Epithelial cell of prostate (primary cell): Measurements from ENCODE around the gene PLPP1.
A peak's percentile ranks its signal among the peaks of the same experiment; 100 is the strongest.

Experiments
- DNase-seq: peaks from one replicate; pipeline ENCODE4 v3.0.0-alpha.2; 2011; ENCODE audit warnings: low read depth, low spot score
- H3K27ac ChIP-seq: fragments of 450-650 bp; 2 replicates; pipeline ENCODE4 v1.5.1; 2017; ENCODE audit warnings: mild to moderate bottlenecking

PLPP1 gene

DNA sequence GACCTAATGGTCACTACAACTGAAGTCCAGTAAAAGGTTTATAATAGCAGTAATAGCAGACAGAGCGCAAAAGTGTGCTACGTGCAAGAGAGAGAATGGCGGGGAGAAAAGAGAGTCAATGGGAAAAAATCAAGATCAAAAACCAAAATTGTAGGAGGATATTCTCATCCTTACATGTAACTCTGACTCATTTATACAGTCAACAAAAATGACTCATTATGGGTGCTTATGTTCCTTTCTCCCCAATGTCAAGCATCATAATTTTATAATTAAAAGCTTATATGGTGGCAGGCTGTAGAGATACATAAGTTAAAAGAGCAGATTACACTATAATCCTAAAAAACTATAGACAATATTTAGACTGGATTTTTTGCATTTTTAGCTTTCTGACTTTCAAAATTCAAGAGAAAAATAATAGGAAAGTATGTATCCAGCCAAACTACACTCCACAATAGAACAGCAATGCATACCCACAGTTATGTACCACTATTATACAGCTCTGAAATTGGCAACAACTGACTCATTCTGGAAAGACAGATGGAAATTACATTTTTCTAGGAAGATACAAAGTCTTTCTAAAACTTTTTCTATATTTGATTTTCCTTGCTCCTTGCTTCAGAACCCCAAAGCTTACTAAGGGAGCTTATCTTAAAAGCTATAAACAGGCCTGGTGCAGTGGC is 78.4 kb downstream of the PLPP1 start:
- H3K27ac ChIP-seq: no peak overlapping the region
- no peak for DNase-seq

DNA sequence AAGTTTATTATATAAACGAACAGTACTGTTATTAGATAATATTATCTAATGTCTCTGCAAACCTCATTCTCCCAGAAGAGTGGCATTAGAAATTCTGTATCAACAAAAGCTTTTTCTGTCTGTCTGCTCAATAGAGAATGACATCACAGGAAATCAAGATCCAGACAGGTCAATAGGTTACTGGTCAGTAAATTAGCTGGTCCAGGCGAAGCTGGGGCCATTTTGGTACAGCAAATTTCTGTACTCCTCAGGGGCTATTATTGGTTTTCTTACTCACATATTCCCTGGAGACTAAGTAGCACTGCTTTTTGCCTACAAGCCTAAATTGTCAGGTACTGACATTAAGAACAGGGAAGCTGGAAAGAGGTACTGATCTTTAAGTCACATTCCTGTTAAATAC is 80.5 kb downstream of the PLPP1 start:
- DNase-seq: no peak
- H3K27ac ChIP-seq: no peak overlapping the region

DNA sequence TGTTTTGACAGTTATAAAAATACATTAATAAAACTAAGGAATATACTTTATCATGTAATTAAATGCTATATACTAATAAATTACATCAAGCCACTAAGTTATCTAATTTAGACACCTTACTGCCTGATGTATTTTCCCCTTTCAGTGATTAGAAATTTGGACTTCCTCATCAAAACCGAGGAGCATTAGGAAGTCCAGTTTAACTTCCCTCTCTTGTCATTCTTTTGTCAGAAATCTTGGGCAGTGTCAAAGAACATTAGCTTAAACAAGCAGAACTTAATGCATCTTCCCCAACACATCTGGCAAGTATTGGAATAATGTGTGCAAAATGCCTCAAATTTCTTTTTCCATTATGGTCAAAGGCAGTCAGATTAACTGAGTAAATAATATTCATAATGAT is 81.6 kb downstream of the PLPP1 start:
- no peak for DNase-seq
- H3K27ac ChIP-seq: no peak overlapping the region

DNA sequence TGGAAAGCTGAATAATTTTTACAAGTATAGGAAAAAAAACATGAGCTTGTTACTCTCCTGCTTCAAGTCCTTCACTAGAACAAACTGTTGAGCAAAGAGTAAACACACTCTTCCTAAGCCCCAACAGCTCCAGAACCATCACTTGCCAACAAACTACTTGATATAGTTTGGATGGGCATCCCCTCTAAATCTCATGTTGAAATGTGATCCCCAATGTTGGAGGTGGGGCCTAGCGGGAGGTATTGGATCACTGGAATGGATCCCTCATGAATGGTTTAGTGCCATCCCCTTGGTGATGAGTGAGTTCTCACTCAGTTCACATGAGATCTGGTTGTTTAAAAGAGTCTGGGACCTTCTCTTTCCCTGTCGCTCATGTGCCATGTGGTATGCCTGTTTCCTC is 82.8 kb downstream of the PLPP1 start:
- no peak for DNase-seq

DNA sequence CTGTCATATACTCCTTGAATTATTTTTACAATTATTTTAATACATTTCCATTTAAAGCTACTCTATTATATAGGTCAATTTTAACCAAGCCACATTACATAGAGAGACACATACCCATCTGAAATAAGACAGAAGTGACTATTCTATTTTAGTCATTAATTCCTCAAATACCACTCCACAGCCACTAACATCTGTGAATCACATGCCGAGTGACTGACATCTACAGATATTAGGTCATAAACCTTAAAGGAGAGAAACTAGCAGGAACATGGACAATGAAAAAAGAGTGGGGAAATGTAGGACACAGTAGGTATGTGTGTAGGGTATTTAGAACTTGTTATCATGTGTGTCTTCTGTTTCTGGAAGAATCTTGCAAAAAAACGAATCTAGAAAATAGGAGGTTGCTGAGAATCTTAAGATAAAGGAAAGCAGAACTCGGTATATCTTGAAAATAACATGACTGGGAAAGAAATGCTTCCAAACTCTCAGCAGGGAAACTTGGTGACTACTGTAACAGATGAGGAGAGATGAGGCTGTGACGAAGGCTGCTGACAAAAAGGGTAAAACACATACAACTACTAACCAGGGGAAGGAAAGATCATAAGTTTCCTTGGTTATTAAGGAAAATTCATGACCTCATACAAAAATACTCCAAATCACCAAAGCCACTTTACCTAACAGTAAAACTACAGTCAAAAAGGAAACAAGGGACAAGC is 84.6 kb downstream of the PLPP1 start:
- H3K27ac ChIP-seq: no peak overlapping the region
- no peak for DNase-seq

More for the DNA sequence above, 82.8 kb downstream of the PLPP1 start:
- no peak overlapping the region for H3K27ac ChIP-seq

DNA sequence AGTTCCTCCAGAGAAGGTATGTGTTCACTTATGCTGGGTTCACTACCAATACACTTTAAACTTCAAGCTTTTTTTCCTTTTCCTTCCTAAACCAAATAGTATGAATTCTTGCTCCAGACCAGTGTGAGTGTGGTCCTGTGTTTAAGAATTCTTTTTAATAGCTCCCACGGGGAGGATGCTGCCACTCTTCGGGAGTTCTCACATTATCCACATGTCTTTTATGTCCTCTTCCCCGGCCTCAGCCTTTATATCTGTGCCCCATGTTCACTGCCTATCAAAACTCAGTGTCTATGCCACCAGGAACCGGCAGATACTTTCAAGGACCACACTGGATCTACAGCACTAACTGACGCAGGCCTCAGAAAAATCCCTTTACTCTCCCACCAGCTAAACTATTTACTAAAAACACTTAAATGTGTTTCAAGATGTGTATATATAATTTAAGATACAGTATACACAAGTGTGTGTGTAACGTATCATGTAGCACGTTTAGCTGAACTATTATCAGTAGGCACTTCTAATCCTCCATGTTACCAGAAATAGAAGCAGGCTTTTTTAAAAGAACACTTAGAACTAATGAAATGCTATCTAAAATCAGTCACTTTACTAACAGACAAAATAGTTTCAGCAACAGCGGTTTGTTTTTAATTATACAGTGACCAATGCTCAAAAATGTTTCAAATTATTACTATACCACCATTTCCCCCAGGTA is 88.0 kb downstream of the PLPP1 start:
- no peak for DNase-seq
- H3K27ac ChIP-seq: no peak overlapping the region

DNA sequence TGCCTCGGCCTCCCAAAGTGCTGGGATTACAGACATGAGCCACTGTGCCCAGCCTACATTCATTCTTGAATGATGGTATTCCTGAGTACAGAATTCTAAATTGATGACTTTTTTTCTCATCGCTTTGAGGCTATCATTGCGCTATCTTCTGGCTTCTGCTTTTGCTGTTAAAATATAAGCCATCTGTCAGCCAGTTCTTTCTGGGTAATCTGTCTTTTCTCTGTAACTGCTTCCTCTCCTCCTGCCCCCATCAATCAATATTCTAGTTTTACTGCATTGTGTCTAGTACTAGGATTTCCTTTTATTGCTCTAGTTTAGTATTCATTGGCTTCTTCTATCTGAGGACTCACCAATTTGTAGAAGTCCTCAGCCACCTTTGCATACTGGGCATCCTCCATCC is 89.0 kb downstream of the PLPP1 start:
- no peak overlapping the region for H3K27ac ChIP-seq
- no peak for DNase-seq

DNA sequence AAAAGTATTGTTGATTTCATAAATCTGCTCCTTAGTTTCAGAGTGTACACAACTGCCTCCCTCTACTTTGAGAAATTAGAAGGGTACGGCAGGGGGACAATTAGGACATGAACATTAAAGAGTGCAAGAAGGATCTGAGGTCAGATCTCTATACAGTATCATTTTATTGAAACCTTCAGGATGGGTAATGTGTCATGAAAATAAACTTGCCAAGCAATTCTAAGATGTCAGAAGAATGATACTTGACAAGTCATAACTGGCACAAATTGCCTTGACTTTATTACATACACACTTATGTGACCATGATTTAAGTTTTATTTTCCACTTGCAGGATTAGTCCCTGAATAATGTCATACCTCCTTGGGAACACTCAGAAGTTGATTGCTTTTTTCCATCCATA is 92.8 kb downstream of the PLPP1 start:
- no peak overlapping the region for H3K27ac ChIP-seq
- DNase-seq: no peak

DNA sequence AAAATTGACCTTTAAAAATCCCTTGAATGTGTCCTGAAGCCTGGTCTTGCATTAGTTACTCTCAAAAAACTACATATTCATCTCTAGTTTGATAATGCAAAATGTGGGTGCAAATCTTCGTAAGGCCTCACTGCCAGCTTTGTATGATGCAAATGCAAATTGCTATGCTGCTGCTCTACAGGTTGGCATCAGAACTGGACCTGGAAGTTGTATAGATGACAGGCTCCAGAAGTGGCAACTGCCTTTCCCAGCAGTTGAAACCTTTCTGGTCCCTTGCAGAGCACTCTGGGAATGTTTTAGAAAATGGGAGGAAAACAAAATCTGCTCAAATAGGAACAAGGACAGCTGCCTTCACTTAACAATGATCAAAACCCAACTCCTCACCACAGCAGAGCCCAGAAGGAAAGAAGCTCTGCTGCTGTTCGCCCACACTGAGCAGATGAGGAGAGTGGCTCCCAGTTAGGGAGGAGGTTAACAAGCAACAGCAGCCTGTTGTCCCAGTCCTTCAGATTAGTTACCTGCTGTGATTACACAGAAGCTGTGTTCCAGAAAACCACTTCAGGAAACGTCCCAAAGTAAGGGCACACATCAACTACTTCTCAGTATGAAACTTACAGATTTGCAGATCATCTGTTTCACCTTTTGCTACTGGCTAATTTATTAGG is 93.5 kb downstream of the PLPP1 start:
- no peak overlapping the region for H3K27ac ChIP-seq
- no peak for DNase-seq

DNA sequence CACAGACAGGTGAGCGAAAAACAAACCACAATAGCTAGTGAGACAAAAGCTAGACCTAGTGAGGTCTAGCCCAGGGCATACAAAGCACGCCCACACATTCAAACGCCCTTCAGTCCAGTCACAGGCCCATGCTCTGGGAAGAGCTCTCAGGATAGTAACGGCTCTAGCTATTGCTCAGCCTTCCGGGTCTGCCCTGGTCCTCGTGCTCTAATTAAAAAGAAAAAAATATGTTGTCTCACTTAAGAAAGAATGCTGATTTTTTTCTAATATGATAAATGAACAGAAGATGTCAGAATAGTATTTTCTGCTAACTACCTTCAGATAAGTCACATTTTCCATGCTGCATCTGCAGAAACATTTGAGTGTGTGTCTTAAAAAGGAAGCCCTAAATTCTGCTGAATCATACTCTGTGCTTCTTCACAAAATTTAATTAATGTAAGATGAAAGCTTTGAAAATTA is 94.5 kb downstream of the PLPP1 start:
- no peak overlapping the region for H3K27ac ChIP-seq
- DNase-seq: no peak

DNA sequence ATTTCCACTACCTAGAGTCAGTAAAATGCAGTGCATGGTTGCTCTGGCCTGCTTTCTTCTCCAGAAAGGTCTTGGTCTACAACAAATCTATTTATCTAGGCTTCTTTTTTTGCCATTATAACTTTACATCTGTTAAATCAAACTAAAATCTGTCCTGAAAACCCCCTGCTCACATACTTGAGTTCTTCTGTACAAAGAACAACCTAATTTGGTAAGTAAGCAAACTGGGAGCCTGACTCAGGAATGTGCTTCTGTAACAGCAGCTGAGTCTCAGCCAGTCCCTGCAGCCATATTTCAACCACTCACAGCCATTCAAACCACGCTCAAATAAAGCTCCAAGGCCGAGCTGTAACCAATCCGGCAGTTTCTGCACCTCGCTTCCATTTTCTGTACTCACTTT is 95.8 kb downstream of the PLPP1 start:
- peak overlapping the region; percentile 54 for H3K27ac ChIP-seq

DNA sequence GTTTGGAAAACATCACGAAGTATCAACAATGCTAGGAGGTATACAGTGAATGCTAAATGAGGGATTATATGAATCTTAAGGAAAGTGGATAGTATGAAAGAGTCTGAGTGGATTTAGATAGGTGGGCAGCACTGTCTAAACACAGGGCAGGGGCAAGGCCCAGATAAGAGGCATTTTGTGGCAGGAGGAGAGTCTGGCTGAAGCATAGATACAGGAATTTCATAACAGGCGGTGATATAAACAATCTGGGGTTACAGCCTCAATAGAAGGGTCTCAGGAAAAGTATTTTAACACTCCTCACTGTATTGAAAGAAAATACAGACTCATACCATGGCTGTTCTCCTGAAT is 96.9 kb downstream of the PLPP1 start:
- H3K27ac ChIP-seq: peak overlapping the region; percentile 54

More for the DNA sequence above, 95.8 kb downstream of the PLPP1 start:
- no peak for DNase-seq

DNA sequence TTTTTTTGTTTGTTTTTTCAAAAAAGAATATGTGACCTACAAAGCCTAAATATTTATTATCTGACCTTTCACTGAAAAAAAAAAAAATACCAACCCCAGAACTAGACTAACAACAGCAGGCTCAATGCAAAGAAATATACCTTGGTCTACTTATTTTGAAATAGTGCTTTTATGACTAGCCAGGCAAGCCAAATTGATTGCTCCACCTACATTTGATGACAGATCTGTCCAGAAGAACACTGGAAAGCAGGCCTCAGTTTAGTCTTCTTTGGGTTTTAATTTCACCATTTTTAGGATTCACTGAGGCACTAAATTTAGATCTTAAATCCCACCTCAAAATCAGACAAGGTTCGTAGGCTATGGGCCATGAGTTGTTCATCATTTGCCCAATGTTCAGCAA is 97.3 kb downstream of the PLPP1 start:
- H3K27ac ChIP-seq: peak overlapping the region; percentile 54
- DNase-seq: no peak

More for the DNA sequence above, 96.9 kb downstream of the PLPP1 start:
- no peak for DNase-seq

DNA sequence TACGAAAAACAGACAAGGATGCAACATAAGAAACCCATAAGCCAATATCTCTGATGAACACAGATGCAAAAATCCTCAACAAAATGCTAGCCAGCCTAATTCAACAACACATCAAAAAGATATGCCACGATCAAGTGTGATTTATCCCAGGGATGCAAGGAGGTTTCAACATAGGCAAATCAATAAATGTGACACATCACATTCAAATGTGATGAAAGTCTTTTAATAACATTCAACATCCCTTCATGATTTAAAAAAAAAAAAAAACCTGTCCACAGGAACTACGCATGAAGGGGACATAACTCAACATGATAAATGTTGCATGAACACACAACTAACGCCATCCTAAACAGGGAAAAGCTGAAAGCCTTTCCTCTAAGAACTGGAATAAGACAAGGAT is 102.2 kb downstream of the PLPP1 start:
- H3K27ac ChIP-seq: no peak overlapping the region
- DNase-seq: no peak

DNA sequence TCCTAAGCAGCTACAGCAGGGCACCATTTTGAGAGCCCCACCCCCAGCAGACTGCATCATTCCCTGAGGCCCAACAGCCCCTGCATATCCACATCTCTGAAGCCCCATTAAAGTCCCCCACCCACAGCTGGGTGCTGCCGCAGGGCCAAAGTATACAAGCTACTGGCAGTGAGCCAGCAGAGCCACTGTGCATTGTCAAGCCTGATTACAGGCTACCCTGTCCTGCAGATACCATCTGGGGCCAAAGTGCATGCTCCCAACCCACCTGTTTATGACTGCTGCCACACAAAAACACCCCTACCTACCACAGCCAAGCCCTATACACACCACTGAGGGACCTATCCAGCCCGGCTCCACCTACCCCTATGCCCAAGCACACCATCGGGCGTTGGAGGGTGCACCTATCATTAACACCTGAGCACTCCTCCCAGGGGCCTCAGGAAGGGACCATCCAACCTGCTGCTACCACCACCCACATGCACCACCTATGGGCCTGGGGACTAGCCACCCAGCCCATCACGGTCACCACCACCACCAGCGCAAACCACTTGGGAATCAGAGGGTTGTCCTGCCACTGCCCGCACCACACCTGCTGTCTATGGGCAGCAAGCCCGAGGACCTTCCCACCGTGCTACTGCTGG is 105.0 kb downstream of the PLPP1 start:
- no peak for DNase-seq
- H3K27ac ChIP-seq: no peak overlapping the region

DNA sequence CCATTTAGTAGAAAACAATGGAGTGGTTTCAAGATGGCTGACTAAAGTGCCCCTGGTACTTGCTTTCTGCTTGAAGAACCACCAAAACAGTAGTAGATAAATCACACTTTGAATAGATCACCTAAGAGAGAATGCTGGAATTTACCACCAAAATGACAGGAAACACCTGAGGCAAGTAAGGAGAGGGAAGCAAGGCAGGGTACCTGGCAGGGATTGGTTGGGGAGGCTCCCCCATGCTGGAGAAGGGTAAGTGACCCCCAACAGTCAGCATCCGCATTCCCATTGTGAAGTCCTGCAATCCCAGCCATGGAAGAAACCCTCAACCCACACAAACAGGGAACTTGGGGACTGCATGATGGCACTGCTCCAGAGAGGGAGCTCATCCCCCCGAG is 105.5 kb downstream of the PLPP1 start:
- H3K27ac ChIP-seq: no peak overlapping the region
- no peak for DNase-seq

DNA sequence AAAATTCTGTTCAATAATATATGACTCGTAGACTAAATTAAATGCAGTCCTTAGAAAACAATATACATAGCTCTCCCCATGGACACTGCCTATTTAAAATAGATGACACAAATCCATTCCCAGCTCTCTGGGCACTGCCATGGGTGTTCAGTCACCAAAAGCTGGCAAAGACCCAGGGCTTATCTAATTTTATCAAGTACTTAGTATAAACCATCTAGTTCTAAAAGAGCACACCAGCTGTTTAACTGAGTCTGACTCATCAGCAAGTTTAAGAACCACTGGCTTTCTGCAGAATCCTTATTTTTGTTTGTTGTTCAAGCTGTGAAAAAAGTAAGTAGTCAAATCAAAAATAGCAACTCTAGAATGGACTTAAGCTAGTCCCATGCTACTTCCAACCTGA is 107.6 kb downstream of the PLPP1 start:
- H3K27ac ChIP-seq: no peak overlapping the region
- no peak for DNase-seq

DNA sequence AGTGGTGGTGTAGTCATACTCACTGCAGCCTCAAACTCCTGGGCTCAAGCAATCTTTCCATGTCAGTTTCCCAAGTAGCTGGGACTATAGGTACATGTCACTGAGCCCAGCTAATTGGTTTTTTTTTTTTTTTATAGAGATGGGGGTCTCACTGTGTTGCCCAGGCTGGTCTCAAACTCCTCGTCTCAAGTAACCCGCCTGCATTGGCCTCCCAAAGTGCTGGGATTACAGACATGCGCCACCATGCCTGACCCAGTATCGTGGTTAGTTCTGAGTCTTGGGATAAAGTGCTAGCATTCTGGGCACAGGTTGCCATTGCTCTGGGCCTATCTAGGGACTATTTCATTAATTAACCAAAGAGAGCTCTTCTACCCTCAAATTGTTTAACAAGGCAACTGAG is 108.3 kb downstream of the PLPP1 start:
- H3K27ac ChIP-seq: no peak overlapping the region
- DNase-seq: no peak

DNA sequence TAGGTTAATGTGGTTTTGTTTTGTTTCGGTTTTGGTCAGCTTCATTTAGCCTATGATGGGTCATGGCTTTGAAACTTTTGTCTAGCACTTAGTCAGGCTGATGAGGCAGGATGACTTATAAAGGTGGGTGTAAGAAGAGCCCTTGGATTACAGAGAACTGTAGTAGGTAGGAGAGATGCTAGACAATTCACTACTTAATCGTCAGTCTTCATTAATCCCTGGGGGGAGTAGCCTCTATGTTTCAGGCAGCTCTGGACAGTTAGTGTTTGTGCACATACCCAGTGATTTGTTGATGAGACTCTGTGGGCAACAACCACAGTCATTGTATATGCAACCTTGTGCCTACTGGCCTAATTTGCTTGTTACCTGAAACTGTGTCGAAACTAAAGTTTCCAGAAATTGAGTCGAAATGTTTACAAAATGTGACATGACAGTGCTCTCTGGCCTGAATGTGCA is 113.7 kb downstream of the PLPP1 start:
- DNase-seq: no peak
- H3K27ac ChIP-seq: peak overlapping the region; percentile 12
